Inflammatory macrophage (primary cell): Measurements from ENCODE around the gene ITGA4.
A peak's percentile ranks its signal among the peaks of the same experiment; 100 is the strongest.

Source experiments
- DNase-seq, 2 donors: peaks; one replicate each; pipeline ENCODE4 v3.0.0-alpha.2; 2020 to 2022

ITGA4 gene

DNA sequence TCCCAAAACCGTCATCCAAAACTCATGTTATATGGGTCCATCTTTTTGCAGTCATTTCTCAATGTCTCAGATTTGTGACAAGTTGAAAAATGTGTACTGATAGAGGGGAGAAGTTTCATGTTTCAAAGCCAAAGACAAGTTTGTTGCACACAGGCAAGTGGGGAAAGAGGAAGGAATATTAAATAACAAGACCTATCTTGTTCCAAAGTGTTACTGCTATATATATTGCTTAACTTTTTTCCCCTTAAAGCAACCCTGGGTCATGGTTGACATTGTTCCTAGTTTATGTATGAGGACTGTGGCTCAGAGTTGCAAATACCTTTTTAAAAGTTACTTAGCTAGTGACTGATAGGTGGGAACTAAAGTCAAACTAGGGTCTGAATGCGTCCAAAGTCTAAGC, 1.7 kb downstream of the ITGA4 start:
- peak in 1 of 2 donors; percentile 51 for DNase-seq

DNA sequence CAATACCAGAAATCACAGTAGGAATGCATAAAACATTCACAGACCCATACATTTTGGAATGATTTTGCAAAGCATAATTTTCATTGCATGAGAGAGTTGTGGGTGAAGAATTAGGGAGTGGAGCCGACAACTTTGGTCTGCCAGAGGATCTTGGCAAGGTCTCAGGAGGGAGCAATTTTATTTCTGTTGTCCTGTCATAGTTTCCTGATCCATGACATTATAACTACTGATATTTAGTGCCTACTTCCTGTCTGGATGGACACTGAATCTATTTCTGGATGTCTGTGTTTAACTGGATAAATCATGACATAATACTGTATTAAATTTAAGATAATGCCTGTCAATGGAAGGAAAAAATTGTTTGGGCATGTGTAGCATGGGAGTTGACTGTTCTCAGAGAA, 2.4 kb downstream of the ITGA4 start:
- DNase-seq = no peak

DNA sequence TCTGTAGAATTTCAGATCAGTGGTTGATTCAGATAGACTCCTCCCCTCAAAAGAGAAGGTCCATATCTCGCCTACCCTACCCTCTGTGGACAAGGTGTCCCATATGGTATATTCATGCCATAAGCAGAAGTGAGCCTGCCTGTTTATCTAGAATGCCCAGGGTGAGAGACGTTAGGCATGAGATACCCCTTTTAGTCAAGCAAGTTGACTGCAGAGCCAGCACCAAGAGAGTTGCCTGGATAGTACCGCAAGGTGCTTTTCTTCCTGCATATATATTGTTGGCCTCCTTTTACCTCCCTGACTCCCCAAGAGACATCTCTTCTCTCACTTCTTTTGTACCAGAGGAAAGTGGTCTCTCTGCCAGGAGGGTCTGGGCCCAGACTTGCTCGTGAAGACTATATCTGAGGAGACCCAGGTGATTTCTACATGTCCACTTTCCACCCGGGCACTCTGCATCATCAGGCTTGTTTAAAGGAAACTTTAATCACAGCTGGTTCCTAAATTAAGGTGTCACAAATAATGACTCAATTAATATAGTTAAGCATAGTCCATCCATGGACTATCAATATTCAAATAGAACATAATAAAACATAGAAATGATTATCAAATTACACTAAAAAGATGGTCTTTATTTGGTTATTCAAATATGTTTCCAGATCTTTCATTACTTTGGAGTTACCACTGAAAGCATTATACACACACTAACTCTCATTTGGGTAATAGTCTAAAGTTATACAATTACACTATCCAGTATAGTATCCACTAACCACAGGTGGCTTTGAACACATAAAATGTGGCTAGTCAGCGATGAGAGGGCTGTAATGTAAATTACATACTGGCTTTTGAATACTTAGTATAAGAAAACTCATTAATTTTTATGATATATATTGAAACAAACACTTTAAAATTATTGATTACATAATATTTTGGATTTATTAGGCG, 4.1 kb downstream of the ITGA4 start:
- no peak for DNase-seq

GRCh38 chr2:181462033-181462432, 4.8 kb downstream of the ITGA4 start:
- DNase-seq = no peak

GRCh38 chr2:181463588-181463987, 6.4 kb downstream of the ITGA4 start:
- DNase-seq = no peak

GRCh38 chr2:181464966-181465365, 7.8 kb downstream of the ITGA4 start:
- DNase-seq = no peak

- DNase-seq = no peak
Observed at GRCh38 chr2:181465676-181466375, 8.6 kb downstream of the ITGA4 start.

DNA sequence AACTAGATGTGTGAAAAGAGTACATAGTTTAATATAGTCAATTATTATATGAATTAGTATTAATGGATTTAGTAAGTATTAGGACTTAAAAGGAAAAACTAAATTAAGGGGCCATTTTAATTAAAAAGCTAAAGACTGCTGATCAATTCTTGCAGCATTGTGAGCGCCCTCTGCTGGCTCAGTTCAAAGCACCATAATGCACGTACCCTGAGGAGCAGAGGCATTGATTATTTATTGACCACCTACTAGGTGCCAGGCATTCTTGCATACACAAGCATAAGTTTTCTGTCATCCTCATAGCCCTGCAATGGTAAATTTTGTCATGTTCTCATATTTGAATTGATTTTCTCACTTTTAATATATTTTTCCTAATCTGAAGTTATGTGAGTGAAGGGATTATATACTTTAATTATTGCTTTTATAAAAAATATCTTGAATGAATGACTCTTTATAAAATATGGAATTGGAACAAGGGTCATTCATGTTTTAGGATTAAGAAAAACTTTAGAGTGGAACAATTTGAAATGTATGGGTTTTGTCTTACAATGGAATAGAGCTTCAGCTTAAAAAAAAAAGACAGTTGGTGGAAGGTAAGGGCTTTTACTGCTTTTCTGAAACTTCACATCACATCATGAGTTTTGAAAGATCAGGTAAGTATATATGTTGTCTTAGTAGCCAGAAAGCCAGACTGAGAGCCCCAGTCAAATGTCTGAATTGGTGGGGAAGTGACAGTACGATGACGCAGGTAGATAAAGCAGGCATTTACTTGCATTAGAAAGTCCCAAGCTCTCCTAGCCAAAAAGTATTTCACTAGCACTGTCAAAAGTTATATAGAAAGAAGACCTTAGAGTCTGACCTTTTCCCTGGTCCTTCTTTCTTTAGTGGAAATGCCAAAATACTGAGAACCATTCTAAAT, 9.7 kb downstream of the ITGA4 start:
- peak; percentile 51 to 70 for DNase-seq

DNA sequence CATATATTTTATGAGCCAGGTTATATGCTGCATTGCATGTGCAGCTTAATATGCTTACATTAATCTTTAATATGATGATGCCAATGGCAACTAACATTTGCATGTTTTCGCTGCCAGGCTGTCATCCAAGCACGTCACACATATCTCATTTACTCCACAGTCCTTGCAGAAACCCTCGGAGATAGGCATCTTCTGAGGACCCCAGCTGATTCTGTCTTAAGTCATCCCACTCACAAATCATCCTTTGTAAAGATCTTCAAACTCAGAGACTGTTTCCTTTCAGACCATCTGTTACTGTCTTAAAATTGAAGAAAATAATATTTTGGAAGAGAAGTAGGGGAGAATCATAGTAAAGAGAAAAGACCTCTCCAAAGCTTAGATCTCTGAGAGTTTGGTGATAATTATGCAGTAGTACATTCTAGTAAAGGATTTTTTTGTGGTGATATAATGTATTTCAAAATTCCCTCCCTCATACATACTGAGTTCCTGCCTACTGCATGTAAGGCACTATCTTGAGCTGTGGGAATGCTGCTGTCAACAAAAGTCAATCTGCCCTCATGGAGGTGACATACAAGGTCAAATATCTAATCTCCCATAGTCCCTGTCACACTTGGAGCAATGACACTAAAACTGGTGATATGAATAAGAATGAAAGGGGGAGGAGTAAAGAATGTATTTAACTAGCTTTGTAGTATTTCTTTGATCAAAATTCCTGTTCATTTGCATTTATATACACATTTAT, 11.0 kb downstream of the ITGA4 start:
- no peak for DNase-seq

DNA sequence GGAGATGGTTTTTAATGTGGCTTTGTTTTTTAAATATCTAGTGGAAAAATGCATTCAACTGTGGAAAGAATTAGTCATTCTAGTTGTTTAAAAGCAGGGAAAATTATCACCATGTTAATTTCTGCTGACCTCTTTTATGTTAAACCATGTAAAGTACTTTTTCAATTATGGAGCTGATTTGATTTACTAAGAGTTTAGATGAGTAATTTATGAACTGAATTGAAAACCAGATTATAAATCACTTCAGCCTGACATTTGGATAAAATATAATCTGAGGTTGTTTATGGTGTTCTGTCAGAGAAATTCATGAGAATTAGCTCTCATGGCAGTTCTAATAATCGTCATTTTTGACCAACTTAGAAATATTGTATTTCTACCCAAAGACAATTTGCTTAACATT, 11.6 kb downstream of the ITGA4 start:
- no peak for DNase-seq

DNA sequence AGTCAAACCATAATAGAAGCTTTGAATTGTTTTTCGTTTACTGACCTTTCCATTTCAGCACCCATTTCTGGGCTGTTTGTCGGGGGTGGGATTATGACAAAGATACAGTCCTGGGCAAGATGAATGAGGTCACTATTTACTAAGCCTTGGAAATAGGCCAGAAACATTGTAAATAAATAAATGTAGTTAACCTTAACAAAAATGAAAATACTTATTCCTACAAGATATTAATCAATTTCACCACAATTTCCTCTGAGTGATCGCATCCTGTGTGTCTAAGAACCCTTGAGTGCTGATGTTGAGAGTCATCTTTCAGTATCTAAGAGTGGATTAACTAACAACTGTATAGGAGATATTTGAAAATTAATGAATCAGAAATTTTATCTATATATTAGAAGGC, 14.0 kb downstream of the ITGA4 start:
- DNase-seq = no peak

DNA sequence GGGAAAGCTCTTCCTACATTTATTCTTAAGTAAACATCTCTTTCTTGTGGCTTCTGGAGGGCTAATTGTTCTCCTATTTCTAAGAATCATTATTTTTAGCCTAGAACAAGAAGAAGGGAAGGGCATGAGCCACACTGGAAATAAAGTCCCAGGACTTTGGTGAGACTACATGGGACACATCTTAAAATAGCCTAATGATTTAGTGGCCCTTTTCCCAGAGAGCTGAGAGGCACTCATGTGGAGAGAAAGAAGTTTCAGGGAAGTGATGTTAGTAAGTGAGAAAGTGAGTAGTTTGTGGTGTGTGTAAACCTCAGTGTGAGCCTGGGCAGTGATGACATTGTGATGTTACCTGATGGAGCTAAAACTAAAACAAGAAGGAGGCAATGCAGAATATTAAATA, 14.6 kb downstream of the ITGA4 start:
- DNase-seq = no peak

DNA sequence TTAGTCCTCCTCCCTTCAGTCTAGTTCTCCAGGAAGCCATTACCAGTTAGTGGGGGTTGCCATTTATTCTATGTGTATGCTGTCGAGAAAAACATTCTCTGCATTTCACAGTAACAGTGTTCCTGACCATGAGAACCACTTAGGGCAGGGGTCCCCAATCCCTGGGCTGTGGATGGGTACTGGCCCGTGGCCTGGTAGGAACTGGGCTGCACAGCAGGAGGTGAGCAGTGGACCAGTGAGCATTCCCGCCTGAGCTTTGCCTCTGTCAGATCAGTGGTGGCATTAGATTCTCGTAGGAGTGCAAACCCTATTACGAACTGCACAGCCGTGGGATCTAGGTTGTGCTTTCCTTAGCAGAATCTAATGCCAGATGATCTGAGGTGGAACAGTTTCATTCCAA, 15.8 kb downstream of the ITGA4 start:
- DNase-seq = no peak

DNA sequence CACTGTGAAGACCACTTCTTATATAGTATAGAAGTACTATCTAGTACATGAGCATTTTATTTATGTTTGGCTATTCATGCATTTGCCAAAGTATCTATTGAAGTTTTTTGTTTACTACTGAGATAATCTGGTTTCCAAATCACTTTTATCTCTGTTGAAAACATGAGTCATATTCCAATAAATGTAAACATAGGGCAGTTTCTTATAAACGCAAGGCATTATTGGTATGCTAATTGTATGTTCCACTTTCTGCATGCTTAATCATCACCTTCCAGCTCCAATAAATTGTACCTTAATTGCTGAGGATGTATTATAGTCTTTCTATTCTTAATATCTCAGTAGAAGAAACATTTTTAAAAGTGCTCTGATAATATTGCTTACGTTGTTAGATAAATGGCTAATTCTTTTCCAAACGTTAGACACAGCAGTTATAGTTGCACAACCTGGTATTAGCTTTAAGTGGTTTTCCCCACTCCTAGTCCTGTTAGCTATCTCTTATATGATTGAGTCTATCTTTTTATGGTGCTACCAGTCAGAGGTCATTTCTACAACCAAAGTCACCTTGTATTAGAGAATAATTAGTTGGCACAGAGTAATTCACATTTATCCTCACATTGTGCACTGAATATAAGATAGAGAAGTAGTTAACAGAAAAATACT, 17.2 kb downstream of the ITGA4 start:
- no peak for DNase-seq

- no peak for DNase-seq
Observed at GRCh38 chr2:181483211-181483610, 26.0 kb downstream of the ITGA4 start.

DNA sequence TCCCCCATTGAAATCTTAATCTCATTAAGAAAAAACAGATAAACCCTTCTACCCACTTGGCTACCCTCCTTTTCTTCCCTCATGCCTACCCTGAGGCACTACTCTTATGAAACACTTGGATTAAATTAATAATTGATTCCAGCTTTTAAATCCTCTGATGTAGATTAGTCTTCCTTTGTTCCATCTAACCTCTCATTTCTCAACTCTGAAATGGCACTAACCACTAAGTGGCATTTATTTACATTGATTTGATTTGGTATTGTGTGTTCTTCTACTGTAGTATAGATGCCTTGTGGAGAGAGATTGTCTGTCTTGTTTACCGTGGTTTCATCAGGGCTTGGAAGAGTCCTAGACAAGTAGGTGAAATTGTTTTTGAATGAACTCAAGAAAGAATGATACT, 26.7 kb downstream of the ITGA4 start:
- no peak for DNase-seq

DNA sequence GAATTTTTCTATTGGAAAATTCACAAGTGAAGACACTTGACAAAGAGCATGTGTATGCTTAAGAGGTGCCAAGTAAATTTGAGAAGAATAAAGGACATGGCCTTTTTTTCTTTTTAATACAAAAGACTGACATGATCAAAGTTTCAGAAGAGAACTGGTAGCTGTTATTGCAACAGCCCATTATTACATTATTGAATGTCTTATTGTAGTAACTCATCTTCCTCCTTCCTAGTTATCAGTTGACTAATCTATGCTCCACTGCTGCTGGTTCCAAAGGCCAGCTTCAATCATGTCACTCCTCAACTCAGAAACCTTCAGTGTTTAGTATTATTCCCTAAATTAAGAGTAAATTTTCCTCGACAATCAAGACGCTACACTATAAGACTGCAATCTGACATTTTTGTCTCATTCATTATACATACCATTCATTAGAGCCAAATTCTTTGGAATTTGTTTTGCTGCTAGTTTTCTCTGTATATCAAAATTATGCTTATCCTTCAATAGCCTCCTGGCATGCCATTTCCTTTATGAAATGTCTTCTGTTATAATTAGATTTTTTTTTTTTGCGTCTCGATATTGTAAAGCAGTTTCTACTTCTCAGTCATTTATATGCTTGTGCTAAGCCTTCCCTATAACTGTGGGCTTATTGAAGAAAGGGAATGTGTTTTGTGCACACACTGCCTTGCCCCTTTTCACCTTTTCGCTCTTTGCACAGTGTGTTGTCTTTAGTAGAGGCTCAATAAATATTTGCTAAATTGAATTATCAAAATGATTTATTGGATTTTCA, 27.9 kb downstream of the ITGA4 start:
- DNase-seq = peak; percentile 19 to 60

DNA sequence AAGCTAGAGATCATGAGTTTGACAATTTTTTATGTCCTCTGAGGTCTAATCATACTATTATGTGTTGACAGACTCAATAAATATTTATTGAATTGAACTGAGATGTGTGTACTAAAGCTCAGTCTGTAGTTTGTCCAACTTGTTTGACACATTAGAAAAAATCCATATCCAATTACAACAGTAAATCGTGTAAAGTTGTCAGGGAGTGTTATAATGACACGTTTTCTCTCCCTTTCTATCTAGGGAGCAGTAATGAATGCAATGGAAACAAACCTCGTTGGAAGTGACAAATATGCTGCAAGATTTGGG, 28.4 kb downstream of the ITGA4 start:
- DNase-seq = no peak

- no peak for DNase-seq
Observed at GRCh38 chr2:181499231-181499630, 42.0 kb downstream of the ITGA4 start.

DNA sequence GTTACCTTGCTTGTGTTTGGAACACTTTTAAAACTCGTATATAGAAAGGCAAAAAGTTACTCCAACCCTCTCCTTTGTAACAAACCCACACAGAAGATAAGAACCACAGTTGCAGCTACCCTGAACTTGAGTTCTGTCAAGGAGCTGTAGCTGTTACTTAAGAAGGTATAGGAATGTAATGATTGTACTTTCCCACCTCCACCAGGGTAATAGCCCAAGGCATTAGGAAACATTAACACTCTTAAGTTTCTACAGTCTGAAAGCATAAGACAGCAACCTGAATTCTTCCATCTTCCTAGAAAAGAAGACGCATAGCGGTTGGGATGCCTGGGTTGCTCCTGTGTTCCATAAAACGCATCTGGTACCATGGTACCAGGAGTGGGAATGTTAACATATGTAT, 43.0 kb downstream of the ITGA4 start:
- DNase-seq = no peak

- DNase-seq = no peak
Observed at GRCh38 chr2:181515719-181516118, 58.5 kb downstream of the ITGA4 start.
